NCI-H460 (cell line): ENCODE results near the gene CD180. TPM values are rescaled to one million over a fixed set of nuclear protein-coding genes. Genes with fewer than 3 reads are reported as not detected.

Experiments
- DNase-seq: peaks from one replicate; pipeline ENCODE4 v3.0.0-alpha.2; 2016; ENCODE audit warnings: low read depth; ENCODE audit errors: extremely low read depth
- total RNA-seq: library from RNA; depleted of rRNA; stranded (reverse); fragments of >200 nt; shearing (Covaris generic); gene quantifications from 2 replicates; pipeline ENCODE4 v1.2.3, GENCODE V29; 2014

CD180 gene
- total RNA-seq, 1 experiment from 2014 or later = not detected

GRCh38 chr5:67135381-67135984 lies 61.1 kb downstream of the CD180 start:
- DNase-seq = no peak

GRCh38 chr5:67133776-67134175 lies 62.8 kb downstream of the CD180 start:
- DNase-seq = no peak

GRCh38 chr5:67133217-67133616 lies 63.4 kb downstream of the CD180 start:
- DNase-seq = no peak

GRCh38 chr5:67129768-67130167 lies 66.8 kb downstream of the CD180 start:
- DNase-seq = no peak
